Stimulated activated CD4-positive, alpha-beta T cell treated with anti-CD3 and anti-CD28 coated beads, Interleukin-4, amount 100 ng/mL, for 4 hours (primary cell): Measurements from ENCODE around the gene CDC37.

Experiments
- DNase-seq, 2 experiments: peaks; one replicate each; pipeline ENCODE4 v3.0.0-alpha.2; 2020

CDC37 gene

GRCh38 chr19:10403137-10404021, at the start of gene CDC37:
Gene CDC37 (minus strand): TSS chr19:10403542. CDS start chr19:10403479, 63 bp downstream.
- peak; percentile 96 to 98 for DNase-seq

- no peak for DNase-seq
Measured at GRCh38 chr19:10450853-10451609, 47.7 kb upstream of the CDC37 start.

GRCh38 chr19:10450191-10450852, 47.0 kb upstream of the CDC37 start:
- DNase-seq = no peak

GRCh38 chr19:10449037-10449436, 45.7 kb upstream of the CDC37 start:
- no peak for DNase-seq

GRCh38 chr19:10442698-10443097, 39.4 kb upstream of the CDC37 start:
- DNase-seq = no peak

GRCh38 chr19:10439588-10439987, 36.2 kb upstream of the CDC37 start:
- DNase-seq = no peak

- DNase-seq = no peak
Measured at GRCh38 chr19:10433131-10433536, 29.8 kb upstream of the CDC37 start.

GRCh38 chr19:10432736-10433130, 29.4 kb upstream of the CDC37 start:
- no peak for DNase-seq

GRCh38 chr19:10431943-10432735, 28.8 kb upstream of the CDC37 start:
- peak; percentile 51 to 54 for DNase-seq

GRCh38 chr19:10431254-10431942, 28.1 kb upstream of the CDC37 start:
- DNase-seq = peak in 1 of 2 experiments; percentile 24

GRCh38 chr19:10430505-10431253, 27.3 kb upstream of the CDC37 start:
- DNase-seq = no peak

- DNase-seq = no peak
Measured at GRCh38 chr19:10428996-10429381, 25.6 kb upstream of the CDC37 start.

- no peak for DNase-seq
Measured at GRCh38 chr19:10427169-10427568, 23.8 kb upstream of the CDC37 start.

- peak; percentile 49 to 67 for DNase-seq
Measured at GRCh38 chr19:10424011-10424637, 20.8 kb upstream of the CDC37 start.

- no peak for DNase-seq
Measured at GRCh38 chr19:10422846-10423245, 19.5 kb upstream of the CDC37 start.

GRCh38 chr19:10422046-10422461, 18.7 kb upstream of the CDC37 start:
- DNase-seq = no peak

- DNase-seq = no peak
Measured at GRCh38 chr19:10421240-10422045, 18.1 kb upstream of the CDC37 start.

- DNase-seq = peak; percentile 45 to 47
Measured at GRCh38 chr19:10420444-10421239, 17.3 kb upstream of the CDC37 start, which contains the start of gene PDE4A. Gene PDE4A (plus strand): TSS chr19:10420538. CDS start chr19:10420765, 227 bp downstream.
